Stomach (tissue), 9 donors: ENCODE measurements around the gene UBR4. TPM values are rescaled to one million over a fixed set of nuclear protein-coding genes. Genes with fewer than 3 reads are reported as not detected.

Experiments
- DNase-seq, 2 donors: peaks; one replicate each; pipeline versions ENCODE4 v3.0.0 to v3.0.0-alpha.2; 2013 to 2019
- H3K27ac ChIP-seq, 5 donors: fragments of 200-600 bp in 4 of 5; sonication (generic) in 4 of 5; one replicate each; pipeline ENCODE4 v1.5.1; 2013 to 2019; ENCODE audit warnings: mild to moderate bottlenecking in 1 of 5, moderate library complexity in 1 of 5
- H3K27me3 ChIP-seq, 3 donors: fragments of 200-600 bp; sonication (generic); one replicate each; pipeline ENCODE4 v1.5.1; 2017 to 2019; ENCODE audit warnings: mixed run types in 1 of 3
- H3K36me3 ChIP-seq, 4 donors: fragments of 200-600 bp; sonication (generic); 1 replicate in 3 of 4; 2 replicates in 1 of 4; pipeline ENCODE4 v1.5.1; 2016 to 2019
- H3K4me1 ChIP-seq, 4 donors: fragments of 200-600 bp; sonication (generic); one replicate each; pipeline ENCODE4 v1.5.1; 2016 to 2019
- H3K4me3 ChIP-seq, 4 donors: fragments of 200-600 bp; sonication (generic) in 3 of 4; one replicate each; pipeline ENCODE4 v1.5.1; 2016 to 2019; ENCODE audit warnings: mild to moderate bottlenecking in 1 of 4
- H3K9me3 ChIP-seq, 4 donors: fragments of 200-600 bp; sonication (generic); one replicate each; pipeline ENCODE4 v1.5.1; 2016 to 2019
- EP300 ChIP-seq: sonication (generic); formaldehyde crosslinking; IDR thresholded peaks from one replicate; pipeline ENCODE4 v1.6.1; 2017; ENCODE audit warnings: antibody characterized with exemption
- POLR2A ChIP-seq, 4 donors: fragments of 450-650 bp; IDR thresholded peaks; one replicate each; pipeline ENCODE4 v1.6.1; 2016; ENCODE audit warnings: antibody characterized with exemption in 4 of 4, control low read depth in 2 of 4, mild to moderate bottlenecking in 1 of 4, moderate library complexity in 1 of 4
- POLR2AphosphoS5 ChIP-seq, 3 donors: sonication (generic); formaldehyde crosslinking; IDR thresholded peaks; one replicate each; pipeline ENCODE4 v1.6.1; 2016; ENCODE audit warnings: antibody characterized with exemption in 3 of 3
- WGBS, 5 donors: extraction: QIAGEN DNeasy Blood & Tissue Kit in 3 of 5; methylation state at CpG; one replicate each; pipeline versions ENCODE4 v1.1.5 to v1.1.7; 2013 to 2018; 5-methylcytosine and 5-hydroxymethylcytosine counted together
- intact Hi-C: fragments of 100-400 bp; cut with DNase I; formaldehyde crosslinking; loops from one replicate; pipeline ENCODE4 v1.15.1; 2023; ENCODE audit warnings: low total_unique reads
- polyA plus RNA-seq, 3 donors: library from polyadenylated mRNA; stranded (reverse); fragments of 200-250 nt; gene quantifications; one replicate each; pipeline ENCODE4 v1.2.3, GENCODE V29; 2013
- total RNA-seq, 5 donors: library from RNA; depleted of rRNA; stranded (reverse); fragments of >200 nt; gene quantifications; one replicate each; pipeline versions ENCODE4 v1.1.0 to v1.2.3, GENCODE V29; 2014 to 2016
- TF ChIP-seq, protein P1 (sequence below), 7 experiments: fragments of 450-650 bp in 4 of 7; fragments of 200-600 bp in 3 of 7; sonication (generic) in 3 of 7; IDR thresholded peaks; one replicate each; pipeline ENCODE4 v1.5.1; 2016 to 2019; ENCODE audit warnings: antibody characterized with exemption in 7 of 7, control low read depth in 2 of 7, mild to moderate bottlenecking in 1 of 7
- donor health status: healthy with polysubstance abuse.
- donor health status: Bipolar disorder and iron deficiency.
- donor health status: healthy.

Gene UBR4
- total and polyA plus RNA-seq, 8 donors, result 41.9 to 262 (median 128) TPM

DNA sequence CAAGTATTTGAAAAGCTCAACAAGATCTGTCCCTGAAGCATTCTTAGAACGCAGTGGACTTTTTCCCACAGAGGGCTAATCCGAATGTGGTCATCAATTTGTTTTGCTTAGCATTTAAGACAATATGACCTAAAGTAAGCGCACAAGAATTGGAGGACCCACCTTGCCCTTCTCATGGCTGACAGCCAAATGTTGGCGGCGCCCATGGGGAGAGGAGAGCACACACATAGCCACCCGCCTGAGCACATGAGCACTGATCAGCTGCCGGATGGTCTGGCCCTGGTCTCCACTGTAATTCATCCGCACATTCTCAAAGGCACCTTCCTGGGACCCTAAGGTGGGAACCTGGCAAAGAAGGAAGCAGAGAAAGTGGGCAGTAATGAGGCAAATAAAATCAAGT is 52.4 kb downstream of the UBR4 start:
- Histone ChIP-seq H3K9me3 (no peaks in the 10 kb centered on the region), H3K36me3 (peaks cover 100% of the 10 kb centered on the region in 4 donors), H3K27me3 (no peaks in the 10 kb centered on the region), H3K4me1 (peaks cover 0 to 17% (median 2%) of the 10 kb centered on the region in 4 donors), H3K4me3 (no peak overlapping the region), H3K27ac (peak overlapping the region in 3 of 5 donors; percentile 0 to 72 (median 37))
- 70 to 82% (median 75%) methylated on average over 8 of the region's 8 CpGs for WGBS, 5 donors
- TF ChIP-seq POLR2AphosphoS5 (IDR thresholded peaks at IDR 0.05) (no peak), POLR2A (IDR thresholded peaks at IDR 0.05) (no peak), EP300 (no peak)
- TF ChIP-seq, protein P1, sequence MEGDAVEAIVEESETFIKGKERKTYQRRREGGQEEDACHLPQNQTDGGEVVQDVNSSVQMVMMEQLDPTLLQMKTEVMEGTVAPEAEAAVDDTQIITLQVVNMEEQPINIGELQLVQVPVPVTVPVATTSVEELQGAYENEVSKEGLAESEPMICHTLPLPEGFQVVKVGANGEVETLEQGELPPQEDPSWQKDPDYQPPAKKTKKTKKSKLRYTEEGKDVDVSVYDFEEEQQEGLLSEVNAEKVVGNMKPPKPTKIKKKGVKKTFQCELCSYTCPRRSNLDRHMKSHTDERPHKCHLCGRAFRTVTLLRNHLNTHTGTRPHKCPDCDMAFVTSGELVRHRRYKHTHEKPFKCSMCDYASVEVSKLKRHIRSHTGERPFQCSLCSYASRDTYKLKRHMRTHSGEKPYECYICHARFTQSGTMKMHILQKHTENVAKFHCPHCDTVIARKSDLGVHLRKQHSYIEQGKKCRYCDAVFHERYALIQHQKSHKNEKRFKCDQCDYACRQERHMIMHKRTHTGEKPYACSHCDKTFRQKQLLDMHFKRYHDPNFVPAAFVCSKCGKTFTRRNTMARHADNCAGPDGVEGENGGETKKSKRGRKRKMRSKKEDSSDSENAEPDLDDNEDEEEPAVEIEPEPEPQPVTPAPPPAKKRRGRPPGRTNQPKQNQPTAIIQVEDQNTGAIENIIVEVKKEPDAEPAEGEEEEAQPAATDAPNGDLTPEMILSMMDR (IDR thresholded peaks at IDR 0.05), result no peak
- no peak for DNase-seq
- intact Hi-C loops, result no loop called here

DNA sequence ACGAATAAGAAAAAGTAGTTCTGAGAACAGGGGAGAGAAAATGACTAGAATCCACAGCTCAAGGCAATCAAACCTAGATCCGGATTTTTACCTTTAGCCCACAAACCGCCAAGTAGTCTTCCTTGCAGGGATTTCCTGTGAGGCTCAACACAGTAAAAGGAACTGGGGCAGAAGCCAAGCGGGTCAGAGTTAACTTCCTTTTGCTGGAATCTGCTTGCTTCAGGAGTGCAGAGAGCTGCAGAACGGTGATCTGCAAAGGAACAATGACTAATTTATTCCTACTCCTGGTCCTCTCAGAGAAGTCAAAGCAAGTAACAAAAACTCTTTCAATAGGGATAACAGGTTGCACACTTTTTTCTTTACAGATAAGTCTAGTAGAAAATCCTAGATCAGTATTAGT is 53.4 kb downstream of the UBR4 start:
- Histone ChIP-seq H3K27ac (peak overlapping the region in 3 of 5 donors; percentile 0 to 72 (median 37)), H3K36me3 (peaks cover 100% of the 10 kb centered on the region in 4 donors), H3K9me3 (no peaks in the 10 kb centered on the region), H3K4me3 (no peak overlapping the region), H3K4me1 (peaks cover 0 to 17% (median 2%) of the 10 kb centered on the region in 4 donors), H3K27me3 (no peaks in the 10 kb centered on the region)
- TF ChIP-seq POLR2AphosphoS5 (IDR thresholded peaks at IDR 0.05), result peak in 2 of 3 donors; percentile 42 to 49
- TF ChIP-seq, protein P1 (IDR thresholded peaks at IDR 0.05), result no peak
- intact Hi-C loops, result no loop called here
- peak; percentile 75 to 85 for DNase-seq
- 16 to 43% (median 31%) methylated on average over 5 of the region's 5 CpGs for WGBS, 5 donors

DNA sequence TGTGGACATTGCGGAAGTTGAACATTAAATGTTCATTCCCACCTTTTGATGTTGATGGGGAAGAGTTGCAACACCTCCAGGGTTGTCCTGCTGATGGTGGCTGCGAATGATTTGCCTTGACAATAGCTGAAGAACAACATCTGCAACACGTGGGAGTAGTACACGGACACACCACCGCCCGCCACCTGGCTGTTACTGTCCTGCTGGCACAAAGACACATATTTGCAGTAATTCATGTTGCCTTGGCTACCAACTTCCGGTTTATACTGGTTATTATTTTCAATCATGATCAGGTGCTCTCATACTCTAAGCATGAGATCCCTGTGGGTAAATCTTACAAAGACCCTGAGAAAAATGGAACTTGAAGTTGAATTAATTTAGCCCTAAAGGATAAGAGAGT is 55.2 kb downstream of the UBR4 start:
- peak in 1 of 2 donors; percentile 11 for DNase-seq
- TF ChIP-seq, protein P1 (IDR thresholded peaks at IDR 0.05), result no peak
- no peak for TF ChIP-seq POLR2A (IDR thresholded peaks at IDR 0.05)
- TF ChIP-seq POLR2AphosphoS5 (IDR thresholded peaks at IDR 0.05), result no peak
- TF ChIP-seq EP300, result no peak
- intact Hi-C loops, result no loop called here
- no peak overlapping the region for H3K4me3 ChIP-seq
- H3K27ac ChIP-seq, result peak overlapping the region in 1 of 5 donors; percentile 72
- H3K36me3 ChIP-seq, result peaks cover 100% of the 10 kb centered on the region in 4 donors
- H3K9me3 ChIP-seq, result no peaks in the 10 kb centered on the region
- no peaks in the 10 kb centered on the region for H3K27me3 ChIP-seq
- 79 to 89% (median 83%) methylated on average over 7 of the region's 7 CpGs for WGBS, 5 donors
- peaks cover 0 to 17% (median 2%) of the 10 kb centered on the region in 4 donors for H3K4me1 ChIP-seq

DNA sequence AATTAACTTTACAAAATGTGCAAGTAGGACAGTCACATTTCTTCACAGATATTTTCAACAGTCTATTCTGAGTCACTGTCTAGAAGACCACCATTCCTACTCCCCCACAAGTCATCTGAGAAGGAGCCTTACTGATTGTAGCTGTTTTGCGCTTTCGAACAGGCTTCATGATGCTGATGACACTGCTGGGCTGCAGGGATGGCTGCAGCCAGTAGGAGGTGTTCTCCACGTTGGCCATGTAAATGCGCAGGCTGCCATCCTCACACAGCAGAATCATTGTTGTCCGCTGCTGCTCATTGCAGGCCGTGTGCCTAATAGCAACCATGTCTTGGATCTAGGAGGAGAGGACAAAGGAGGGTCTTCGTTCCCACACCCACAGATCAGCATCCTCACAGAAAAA is 56.9 kb downstream of the UBR4 start:
- Histone ChIP-seq H3K9me3 (no peaks in the 10 kb centered on the region), H3K27ac (no peak overlapping the region), H3K27me3 (no peaks in the 10 kb centered on the region), H3K4me1 (peaks cover 0 to 17% (median 2%) of the 10 kb centered on the region in 4 donors), H3K4me3 (no peak overlapping the region), H3K36me3 (peaks cover 100% of the 10 kb centered on the region in 4 donors)
- intact Hi-C loops, result no loop called here
- 91 to 97% (median 93%) methylated on average over 7 of the region's 7 CpGs for WGBS, 5 donors
- no peak for TF ChIP-seq EP300
- TF ChIP-seq, protein P1 (IDR thresholded peaks at IDR 0.05), result no peak
- no peak for TF ChIP-seq POLR2A (IDR thresholded peaks at IDR 0.05)
- no peak for TF ChIP-seq POLR2AphosphoS5 (IDR thresholded peaks at IDR 0.05)
- no peak for DNase-seq
